ENCODE data around the gene CAMK2N2.

The CAMK2N2 gene

GRCh38 chr3:184300378-184300720 lies 39.0 kb upstream of the CAMK2N2 start:
- no peak overlapping the region for H3K18ac ChIP-seq (ENCODE audit: low read length)
- no CpG with 5 or more reads among the region's 3 CpGs for WGBS (ENCODE audit: extremely low coverage, insufficient coverage, low lambda C conversion rate)
- H3K56ac ChIP-seq (ENCODE audit: low read length) = peak overlapping the region; percentile 94
- no peak overlapping the region for H3K27ac ChIP-seq (ENCODE audit: low read depth, low read length)
- peak overlapping the region; percentile 94 for H3K9ac ChIP-seq (ENCODE audit: low read length)
- H4K8ac ChIP-seq (ENCODE audit: low read depth, low read length) = no peak overlapping the region
- no peak overlapping the region for H2BK120ac ChIP-seq (ENCODE audit: low read depth, low read length)
- H4K5ac ChIP-seq (ENCODE audit: low read length) = no peak overlapping the region
- no peak overlapping the region for H2BK5ac ChIP-seq (ENCODE audit: low read length)
- H3K79me1 ChIP-seq (ENCODE audit: low read length) = peaks cover 25% of the 10 kb centered on the region
- H2BK15ac ChIP-seq (replicated peaks; ENCODE audit: low read depth) = no peak overlapping the region
- H3K79me2 ChIP-seq (ENCODE audit: control insufficient read depth, insufficient read depth, low read length) = peaks cover 20% of the 10 kb centered on the region
- no peak overlapping the region for H3K4ac ChIP-seq (ENCODE audit: low read depth, low read length)
- no peaks in the 10 kb centered on the region for H3K27me3 ChIP-seq (ENCODE audit: insufficient read depth, low read length, poor library complexity)
- H3K23ac ChIP-seq (ENCODE audit: low read length) = no peak overlapping the region
- H3K4me2 ChIP-seq (ENCODE audit: low read length) = peak overlapping the region; percentile 84
- peaks cover 4% of the 10 kb centered on the region for H3K4me1 ChIP-seq (ENCODE audit: control insufficient read depth, low read depth, low read length)
- H3K36me3 ChIP-seq (ENCODE audit: control insufficient read depth, insufficient read depth, low read length) = peaks cover 28% of the 10 kb centered on the region
- DNase-seq = peak; percentile 37
- H3K4me3 ChIP-seq (ENCODE audit: low read length) = no peak overlapping the region
- no peak overlapping the region for H2AK5ac ChIP-seq (ENCODE audit: low read length)

- Histone ChIP-seq H4K8ac (ENCODE audit: low read depth, low read length) (no peak overlapping the region), H3K4me1 (ENCODE audit: control insufficient read depth, low read depth, low read length) (peaks cover 4% of the 10 kb centered on the region), H2BK120ac (ENCODE audit: low read depth, low read length) (no peak overlapping the region), H3K4ac (ENCODE audit: low read depth, low read length) (no peak overlapping the region), H3K36me3 (ENCODE audit: control insufficient read depth, insufficient read depth, low read length) (peaks cover 25% of the 10 kb centered on the region), H3K4me2 (ENCODE audit: low read length) (peak overlapping the region; percentile 84), H3K79me2 (ENCODE audit: control insufficient read depth, insufficient read depth, low read length) (peaks cover 20% of the 10 kb centered on the region), H2AK5ac (ENCODE audit: low read length) (no peak overlapping the region), H3K9ac (ENCODE audit: low read length) (peak overlapping the region; percentile 94), H3K27ac (ENCODE audit: low read depth, low read length) (no peak overlapping the region), H3K27me3 (ENCODE audit: insufficient read depth, low read length, poor library complexity) (no peaks in the 10 kb centered on the region), H2BK5ac (ENCODE audit: low read length) (no peak overlapping the region), H3K79me1 (ENCODE audit: low read length) (peaks cover 25% of the 10 kb centered on the region), H3K23ac (ENCODE audit: low read length) (peak overlapping the region; percentile 66), H3K4me3 (ENCODE audit: low read length) (peak overlapping the region; percentile 99), H2BK15ac (replicated peaks; ENCODE audit: low read depth) (no peak overlapping the region), H3K18ac (ENCODE audit: low read length) (no peak overlapping the region), H4K5ac (ENCODE audit: low read length) (no peak overlapping the region), H3K56ac (ENCODE audit: low read length) (peak overlapping the region; percentile 94)
- peak; percentile 38 for DNase-seq
- no CpG with 5 or more reads among the region's 29 CpGs for WGBS (ENCODE audit: extremely low coverage, insufficient coverage, low lambda C conversion rate)
Measured at GRCh38 chr3:184299488-184300377, 38.4 kb upstream of the CAMK2N2 start.

- H3K4ac ChIP-seq (ENCODE audit: low read depth, low read length) = no peak within 1 kb of the TSS
- H2BK15ac ChIP-seq (replicated peaks; ENCODE audit: low read depth) = no peak within 1 kb of the TSS
- H3K4me3 ChIP-seq (ENCODE audit: low read length) = peak within 1 kb of the TSS; percentile 99
- peaks cover 20% of the 10 kb centered on the region for H3K36me3 ChIP-seq (ENCODE audit: control insufficient read depth, insufficient read depth, low read length)
- H3K56ac ChIP-seq (ENCODE audit: low read length) = peak within 1 kb of the TSS; percentile 94
- H3K27me3 ChIP-seq (ENCODE audit: insufficient read depth, low read length, poor library complexity) = no peaks in the 10 kb centered on the region
- no peak within 1 kb of the TSS for H3K18ac ChIP-seq (ENCODE audit: low read length)
- H3K9ac ChIP-seq (ENCODE audit: low read length) = peak within 1 kb of the TSS; percentile 94
- no peak within 1 kb of the TSS for H4K5ac ChIP-seq (ENCODE audit: low read length)
- H3K4me1 ChIP-seq (ENCODE audit: control insufficient read depth, low read depth, low read length) = peaks cover 4% of the 10 kb centered on the region
- H2BK5ac ChIP-seq (ENCODE audit: low read length) = no peak within 1 kb of the TSS
- H3K79me2 ChIP-seq (ENCODE audit: control insufficient read depth, insufficient read depth, low read length) = peaks cover 20% of the 10 kb centered on the region
- peak within 1 kb of the TSS; percentile 30 for H3K27ac ChIP-seq (ENCODE audit: low read depth, low read length)
- peaks cover 24% of the 10 kb centered on the region for H3K79me1 ChIP-seq (ENCODE audit: low read length)
- H3K23ac ChIP-seq (ENCODE audit: low read length) = peak within 1 kb of the TSS; percentile 66
- H2AK5ac ChIP-seq (ENCODE audit: low read length) = no peak within 1 kb of the TSS
- DNase-seq = peak; percentile 98
- no peak within 1 kb of the TSS for H2BK120ac ChIP-seq (ENCODE audit: low read depth, low read length)
- WGBS (ENCODE audit: extremely low coverage, insufficient coverage, low lambda C conversion rate) = no CpG with 5 or more reads among the region's 78 CpGs
- H3K4me2 ChIP-seq (ENCODE audit: low read length) = peak within 1 kb of the TSS; percentile 84
- no peak within 1 kb of the TSS for H4K8ac ChIP-seq (ENCODE audit: low read depth, low read length)
Measured at GRCh38 chr3:184298759-184299487, 37.6 kb upstream of the CAMK2N2 start, which contains the start of gene PSMD2. TSS of gene PSMD2 (plus strand) at chr3:184299241. CDS start at chr3:184299267, 26 bp downstream.

GRCh38 chr3:184296616-184297015 lies 35.3 kb upstream of the CAMK2N2 start:
- peaks cover 12% of the 10 kb centered on the region for H3K79me1 ChIP-seq (ENCODE audit: low read length)
- no peaks in the 10 kb centered on the region for H3K27me3 ChIP-seq (ENCODE audit: insufficient read depth, low read length, poor library complexity)
- no CpG with 5 or more reads among the region's 7 CpGs for WGBS (ENCODE audit: extremely low coverage, insufficient coverage, low lambda C conversion rate)
- no peak overlapping the region for H3K56ac ChIP-seq (ENCODE audit: low read length)
- H4K8ac ChIP-seq (ENCODE audit: low read depth, low read length) = no peak overlapping the region
- no peak overlapping the region for H3K9ac ChIP-seq (ENCODE audit: low read length)
- peaks cover 2% of the 10 kb centered on the region for H3K36me3 ChIP-seq (ENCODE audit: control insufficient read depth, insufficient read depth, low read length)
- H2BK15ac ChIP-seq (replicated peaks; ENCODE audit: low read depth) = no peak overlapping the region
- DNase-seq = no peak
- H3K4me3 ChIP-seq (ENCODE audit: low read length) = no peak overlapping the region
- no peak overlapping the region for H3K4ac ChIP-seq (ENCODE audit: low read depth, low read length)
- H2BK5ac ChIP-seq (ENCODE audit: low read length) = no peak overlapping the region
- peaks cover 4% of the 10 kb centered on the region for H3K4me1 ChIP-seq (ENCODE audit: control insufficient read depth, low read depth, low read length)
- H3K18ac ChIP-seq (ENCODE audit: low read length) = no peak overlapping the region
- no peak overlapping the region for H3K23ac ChIP-seq (ENCODE audit: low read length)
- H2BK120ac ChIP-seq (ENCODE audit: low read depth, low read length) = no peak overlapping the region
- no peak overlapping the region for H3K4me2 ChIP-seq (ENCODE audit: low read length)
- no peak overlapping the region for H3K27ac ChIP-seq (ENCODE audit: low read depth, low read length)
- H3K79me2 ChIP-seq (ENCODE audit: control insufficient read depth, insufficient read depth, low read length) = peaks cover 16% of the 10 kb centered on the region
- H2AK5ac ChIP-seq (ENCODE audit: low read length) = no peak overlapping the region
- H4K5ac ChIP-seq (ENCODE audit: low read length) = no peak overlapping the region

GRCh38 chr3:184295771-184296170 lies 34.4 kb upstream of the CAMK2N2 start:
- H4K5ac ChIP-seq (ENCODE audit: low read length) = no peak overlapping the region
- H3K4me2 ChIP-seq (ENCODE audit: low read length) = no peak overlapping the region
- no peaks in the 10 kb centered on the region for H3K36me3 ChIP-seq (ENCODE audit: control insufficient read depth, insufficient read depth, low read length)
- H2BK5ac ChIP-seq (ENCODE audit: low read length) = no peak overlapping the region
- no peak overlapping the region for H3K18ac ChIP-seq (ENCODE audit: low read length)
- no peak overlapping the region for H2BK120ac ChIP-seq (ENCODE audit: low read depth, low read length)
- H4K8ac ChIP-seq (ENCODE audit: low read depth, low read length) = no peak overlapping the region
- H3K9ac ChIP-seq (ENCODE audit: low read length) = no peak overlapping the region
- WGBS (ENCODE audit: extremely low coverage, insufficient coverage, low lambda C conversion rate) = no CpG with 5 or more reads among the region's 3 CpGs
- H3K56ac ChIP-seq (ENCODE audit: low read length) = no peak overlapping the region
- no peak overlapping the region for H3K4ac ChIP-seq (ENCODE audit: low read depth, low read length)
- H3K79me1 ChIP-seq (ENCODE audit: low read length) = peaks cover 12% of the 10 kb centered on the region
- no peak overlapping the region for H3K27ac ChIP-seq (ENCODE audit: low read depth, low read length)
- no peaks in the 10 kb centered on the region for H3K27me3 ChIP-seq (ENCODE audit: insufficient read depth, low read length, poor library complexity)
- H2AK5ac ChIP-seq (ENCODE audit: low read length) = no peak overlapping the region
- DNase-seq = no peak
- H3K4me1 ChIP-seq (ENCODE audit: control insufficient read depth, low read depth, low read length) = peaks cover 4% of the 10 kb centered on the region
- no peak overlapping the region for H2BK15ac ChIP-seq (replicated peaks; ENCODE audit: low read depth)
- no peak overlapping the region for H3K4me3 ChIP-seq (ENCODE audit: low read length)
- H3K79me2 ChIP-seq (ENCODE audit: control insufficient read depth, insufficient read depth, low read length) = peaks cover 16% of the 10 kb centered on the region
- H3K23ac ChIP-seq (ENCODE audit: low read length) = no peak overlapping the region

All from mesendoderm (in vitro differentiated cells).